ENCODE results near the gene HDAC2.

- TF ChIP-seq CTCF (conservative IDR thresholded peaks at IDR 0.05; ENCODE audit: low read length) (no peak), EZH2phosphoT487 (IDR thresholded peaks at IDR 0.05; ENCODE audit: borderline replicate concordance, low read depth, low read length) (no peak)
Observed at GRCh38 chr6:113967777-113968176, 3.2 kb downstream of the HDAC2 start.

Data from OCI-LY7 (cell line).